ENCODE measurements around the gene GIGYF2.
"Not testable (repeated sequence)": the region's sequence is repeated elsewhere in the genome, so short reads cannot be mapped to it uniquely, and the experiment has no call there.

Gene GIGYF2

GRCh38 chr2:232897598-232898408 is 200.7 kb downstream of the GIGYF2 start:
- DNase-seq: peak in 2 of 5 experiments; percentile 19 to 66

GRCh38 chr2:232898592-232899543 is 201.7 kb downstream of the GIGYF2 start:
- no peak for DNase-seq

GRCh38 chr2:232900811-232901735 is 203.9 kb downstream of the GIGYF2 start:
- no peak for DNase-seq

GRCh38 chr2:232901736-232902578 is 204.8 kb downstream of the GIGYF2 start:
- DNase-seq: peak in 1 of 5 experiments; percentile 51

GRCh38 chr2:232903989-232904388 is 206.9 kb downstream of the GIGYF2 start:
- no peak for DNase-seq

- not testable (repeated sequence) for DNase-seq
These were observed 210.0 kb downstream of the GIGYF2 start for GRCh38 chr2:232906867-232907717.

- DNase-seq: not testable (repeated sequence)
These were observed 210.6 kb downstream of the GIGYF2 start for GRCh38 chr2:232907718-232908085.

GRCh38 chr2:232908695-232909094 is 211.6 kb downstream of the GIGYF2 start:
- no peak for DNase-seq
